Measurements from ENCODE around the gene PNMA6F.
"Not testable (repeated sequence)": the region's sequence is repeated elsewhere in the genome, so short reads cannot be mapped to it uniquely, and the experiment has no call there.

PNMA6F gene

DNA sequence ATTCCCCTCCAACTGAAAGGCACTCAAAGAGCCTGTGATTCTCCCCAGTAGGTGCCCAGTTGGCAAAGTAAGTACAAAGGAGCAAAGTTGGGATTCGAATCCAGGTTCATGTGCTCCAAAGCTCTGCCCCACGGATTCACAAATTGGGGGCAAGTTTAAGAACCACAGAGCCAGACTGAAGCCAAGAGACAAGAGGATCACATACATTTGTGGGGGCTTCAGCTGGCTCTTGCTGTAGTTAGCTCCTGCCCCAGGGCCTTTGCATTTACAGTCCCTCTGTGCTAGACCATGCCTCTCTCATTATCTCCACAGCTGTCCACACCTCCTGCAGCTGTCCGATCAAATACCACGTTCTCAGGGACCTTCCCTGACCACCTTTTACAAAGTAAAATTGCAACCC lies 18.8 kb downstream of the PNMA6F start:
- DNase-seq (ENCODE audit: low read depth), result no peak

DNA sequence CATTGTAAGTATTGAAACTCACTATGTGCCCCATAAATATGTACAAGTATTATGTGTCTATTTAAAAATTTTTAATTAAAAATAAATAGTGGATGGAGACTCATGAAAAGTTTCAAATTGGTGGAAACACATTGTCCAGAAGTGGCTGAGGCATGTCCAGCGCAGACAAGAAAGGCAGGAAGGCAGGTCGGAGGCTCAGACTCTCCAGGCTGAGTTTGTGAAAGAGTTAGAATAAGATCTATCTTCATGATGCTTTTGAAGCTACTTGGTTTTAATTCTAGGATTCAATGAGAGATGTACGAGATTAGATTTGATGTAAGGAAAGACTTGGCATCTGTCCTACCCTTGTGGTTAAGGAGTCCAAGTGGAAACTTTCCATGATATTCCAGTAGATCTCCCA lies 19.8 kb downstream of the PNMA6F start:
- no peak for DNase-seq (ENCODE audit: low read depth)

DNA sequence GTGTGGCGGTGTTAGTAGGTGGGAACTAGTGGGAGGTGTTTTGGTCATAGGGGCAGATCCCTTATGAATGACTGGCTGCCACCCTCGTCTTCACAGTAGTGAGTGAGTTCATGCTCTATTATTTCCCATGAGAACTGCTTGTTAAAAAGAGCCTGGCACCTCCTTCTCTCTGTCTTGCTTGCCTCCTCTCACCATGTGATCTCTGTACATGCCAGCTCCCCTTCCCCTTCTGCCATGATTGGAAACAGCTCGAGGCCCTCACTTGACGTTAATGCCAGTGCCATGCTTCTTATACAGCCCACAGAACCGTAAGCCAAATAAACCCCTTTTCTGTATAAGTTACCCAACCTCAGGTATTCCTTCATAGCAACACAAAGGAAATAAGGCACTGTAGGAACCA lies 21.7 kb downstream of the PNMA6F start:
- no peak for DNase-seq (ENCODE audit: low read depth)

DNA sequence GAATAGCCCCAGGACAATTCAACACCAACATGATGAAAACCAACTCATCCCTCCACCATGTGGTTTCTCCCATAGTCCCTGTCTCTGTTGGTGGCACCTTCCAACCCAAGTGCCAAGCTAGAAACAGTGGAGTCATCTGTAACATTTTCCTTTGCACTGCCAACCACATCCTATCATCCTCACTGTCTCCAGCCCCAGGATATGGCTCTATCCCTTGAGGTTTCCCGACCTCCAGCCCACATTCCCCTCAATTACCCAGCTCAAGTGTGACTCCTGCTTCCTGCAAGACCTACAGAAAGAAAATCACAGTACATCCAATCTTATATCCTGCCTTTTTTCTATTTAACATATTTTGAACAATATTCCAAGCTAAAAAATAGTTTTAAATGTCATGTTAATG lies 24.2 kb downstream of the PNMA6F start:
- no peak for DNase-seq (ENCODE audit: low read depth)

DNA sequence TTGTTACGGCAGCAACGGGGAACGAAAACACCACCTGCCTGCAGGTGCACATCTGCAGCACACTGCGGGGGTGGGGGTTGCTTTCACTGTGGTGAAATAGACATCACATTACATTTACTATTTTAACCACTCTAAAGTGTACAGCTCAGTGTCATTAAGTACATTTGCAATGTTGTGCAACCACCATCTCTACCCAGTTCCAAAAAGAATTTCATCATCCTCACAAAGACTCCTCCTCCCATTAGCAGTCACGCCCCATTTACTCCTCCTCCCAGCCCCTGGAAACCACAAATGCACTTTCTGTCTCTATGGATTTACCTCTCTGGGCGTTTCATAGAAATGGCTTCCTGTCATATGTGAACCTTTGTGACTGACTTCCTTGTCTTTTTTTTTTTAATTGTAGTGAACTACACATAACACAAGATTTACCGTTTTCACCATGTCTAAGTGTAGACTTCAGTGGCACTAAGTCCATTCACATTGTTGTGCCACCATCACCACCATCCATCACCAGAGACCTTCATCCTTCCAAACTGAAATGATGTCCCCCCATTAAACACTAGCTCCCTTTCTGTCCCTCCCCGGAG lies 28.0 kb downstream of the PNMA6F start:
- DNase-seq (ENCODE audit: low read depth), result not testable (repeated sequence)

DNA sequence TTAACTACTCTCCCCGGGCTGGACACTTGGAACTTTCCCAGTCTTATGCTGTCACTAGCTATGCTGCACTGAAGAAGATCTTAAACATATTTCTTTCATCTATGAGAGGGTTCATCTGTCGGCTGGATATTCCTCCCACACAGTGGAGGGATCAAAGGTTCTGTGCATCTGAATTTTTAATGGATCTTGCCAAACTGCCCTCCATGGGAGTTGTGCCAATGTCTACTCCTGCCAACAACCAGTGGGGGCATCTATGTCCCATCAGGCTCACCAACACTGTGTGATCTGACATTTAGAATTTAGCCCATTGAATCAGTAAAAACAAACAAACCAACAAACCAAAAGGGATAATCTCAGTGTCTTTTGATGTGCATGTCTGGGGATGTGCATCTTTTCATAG lies 32.8 kb downstream of the PNMA6F start:
- DNase-seq (ENCODE audit: low read depth), result not testable (repeated sequence)

DNA sequence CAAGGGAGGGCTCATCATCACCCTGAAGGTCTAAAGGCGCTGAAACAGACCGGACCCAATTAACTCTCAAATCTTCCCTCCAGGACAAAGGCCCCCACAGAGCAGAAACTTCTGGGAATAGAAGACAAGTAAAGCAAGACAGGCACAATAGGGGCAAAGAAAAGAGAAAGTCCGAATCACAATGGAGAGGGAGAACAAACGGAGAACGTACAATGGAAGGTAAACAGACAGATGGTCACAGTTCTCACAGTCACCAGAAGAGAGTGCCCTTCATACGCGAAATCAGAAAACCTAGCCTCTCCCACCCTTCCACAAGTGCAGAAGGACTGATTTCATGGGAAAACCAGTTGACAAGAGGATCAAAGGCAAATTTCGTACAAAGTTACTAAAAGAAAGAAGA lies 35.9 kb downstream of the PNMA6F start:
- not testable (repeated sequence) for DNase-seq (ENCODE audit: low read depth)

DNA sequence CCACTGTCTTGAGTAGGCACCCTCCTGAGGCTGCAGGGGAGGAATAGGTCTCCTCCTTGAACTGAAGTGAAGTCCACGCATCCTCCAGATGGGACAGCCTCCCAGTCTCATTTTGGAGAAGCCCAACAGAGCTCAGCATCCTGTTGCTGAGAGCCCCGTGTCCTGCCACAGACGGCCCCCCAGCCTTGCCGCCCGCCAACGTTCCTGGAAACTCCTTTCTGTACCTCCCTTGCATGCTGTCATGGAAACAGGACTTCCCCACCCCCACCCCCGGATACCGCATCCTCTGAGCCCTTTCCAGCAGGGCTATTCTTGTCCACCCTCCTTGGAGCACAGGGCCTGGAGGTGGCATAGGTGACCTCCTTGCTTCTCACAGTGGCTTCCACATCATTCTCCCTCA lies 37.6 kb downstream of the PNMA6F start:
- DNase-seq (ENCODE audit: low read depth), result not testable (repeated sequence)

DNA sequence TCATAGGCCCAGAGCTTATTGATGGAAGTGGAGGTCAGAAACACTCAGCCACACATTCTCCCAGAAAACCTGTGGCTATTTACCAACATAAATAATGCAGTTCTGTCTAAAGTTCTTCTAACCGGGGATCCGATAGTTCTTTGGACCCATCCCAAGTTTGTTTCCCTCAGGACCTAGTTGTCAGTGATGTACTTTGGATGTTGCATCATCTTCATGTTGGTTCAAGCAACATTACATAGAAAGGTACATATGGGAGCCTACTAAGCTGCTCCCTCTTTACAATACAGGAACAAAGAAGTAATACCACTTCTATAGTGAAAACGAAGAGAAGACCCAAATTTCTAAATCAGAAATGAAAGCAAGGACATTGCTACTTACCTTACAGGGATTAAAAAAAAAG lies 39.8 kb downstream of the PNMA6F start:
- not testable (repeated sequence) for DNase-seq (ENCODE audit: low read depth)

DNA sequence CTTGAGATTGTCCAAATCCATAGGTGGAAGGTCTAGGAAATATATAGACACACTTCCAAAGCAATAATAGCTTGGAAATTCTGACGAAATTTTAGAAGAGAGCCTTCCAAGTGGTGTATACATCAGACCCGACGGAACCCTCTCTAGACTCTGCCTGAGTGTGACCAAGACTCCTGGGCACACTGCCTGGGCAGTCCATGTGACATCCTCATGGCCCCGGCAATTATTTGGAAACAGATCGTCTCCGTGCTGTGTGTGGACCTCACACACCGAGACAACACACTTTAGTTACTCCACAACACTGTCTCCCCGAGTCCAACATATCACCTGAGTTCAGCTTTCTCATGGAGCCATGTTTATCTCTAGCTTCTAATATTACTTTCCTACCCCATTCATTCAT lies 42.3 kb downstream of the PNMA6F start:
- not testable (repeated sequence) for DNase-seq (ENCODE audit: low read depth)

DNA sequence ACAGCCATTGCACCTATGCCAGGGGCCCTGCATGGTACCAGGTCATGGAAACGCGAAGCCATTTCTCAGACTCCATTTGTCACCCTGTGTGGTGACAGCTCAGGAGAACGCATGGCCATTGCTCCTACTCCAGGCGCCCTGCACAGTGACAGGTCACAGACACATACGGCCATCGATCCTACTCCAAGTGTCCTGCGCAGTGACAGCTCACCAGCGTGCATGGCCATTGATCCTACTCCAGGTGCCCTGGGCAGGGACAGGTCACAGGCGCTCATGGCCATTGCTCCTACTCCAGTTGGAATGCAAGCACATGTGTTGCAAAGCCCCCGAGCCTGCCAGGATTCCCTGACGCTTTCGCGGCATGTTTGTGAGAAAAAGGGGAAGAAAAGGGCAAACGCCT lies 45.5 kb downstream of the PNMA6F start:
- DNase-seq (ENCODE audit: low read depth), result not testable (repeated sequence)

DNA sequence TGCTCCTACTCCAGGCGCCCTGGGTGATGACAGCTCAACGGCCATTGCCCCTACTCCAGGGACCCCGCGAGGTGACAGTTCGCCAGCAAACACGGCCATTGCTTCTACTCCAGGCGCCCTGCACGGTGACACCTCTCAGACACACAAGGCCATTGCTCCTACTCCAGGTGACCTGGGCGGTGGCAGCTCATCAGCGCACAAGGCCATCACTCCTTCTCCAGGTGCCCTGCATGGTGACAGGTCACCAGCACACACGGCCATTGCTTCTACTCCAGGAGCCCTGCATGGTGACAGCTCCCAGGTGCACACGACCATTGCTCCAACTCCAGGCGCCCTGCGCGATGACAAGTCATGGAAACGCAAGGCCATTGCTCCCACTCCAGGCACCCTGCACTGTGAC lies 46.1 kb downstream of the PNMA6F start:
- DNase-seq (ENCODE audit: low read depth), result not testable (repeated sequence)

DNA sequence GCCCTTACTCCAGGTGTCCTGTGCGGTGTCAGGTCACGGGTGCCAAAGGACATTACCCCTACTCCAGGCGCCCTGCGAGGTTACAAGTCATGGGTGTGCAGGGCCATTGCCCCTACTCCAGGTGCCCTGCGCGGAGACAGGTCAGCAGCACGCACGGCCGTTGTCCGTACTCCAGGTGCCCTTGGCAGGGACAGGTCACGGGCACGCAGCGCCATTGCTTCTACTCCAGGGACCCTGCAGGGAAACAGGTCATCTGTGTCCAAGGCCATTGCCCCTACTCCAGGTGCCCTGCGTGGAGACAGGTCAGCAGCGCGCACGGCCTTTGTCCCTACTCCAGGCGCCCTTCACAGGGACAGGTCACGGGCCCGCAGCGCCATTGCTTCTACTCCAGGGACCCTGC lies 49.0 kb downstream of the PNMA6F start:
- not testable (repeated sequence) for DNase-seq (ENCODE audit: low read depth)

DNA sequence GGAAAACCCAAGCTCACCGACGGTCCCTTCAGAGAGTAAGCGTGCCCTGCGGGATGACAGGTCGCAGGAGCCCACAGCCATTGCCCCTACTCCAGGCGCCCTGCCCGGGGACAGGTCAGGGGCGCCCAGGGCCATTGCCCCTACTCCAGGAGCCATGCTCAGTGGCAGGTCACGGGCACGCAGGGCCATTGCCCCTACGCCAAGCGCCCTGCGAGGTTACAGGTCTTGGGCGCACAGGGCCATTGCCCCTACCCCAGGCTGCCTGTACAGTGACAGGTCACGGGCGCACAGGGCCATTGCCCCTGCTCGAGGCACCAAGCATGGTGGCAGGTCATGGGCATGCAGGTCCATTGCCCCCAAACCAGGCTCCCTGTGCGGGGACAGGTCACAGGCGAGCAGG lies 49.5 kb downstream of the PNMA6F start:
- not testable (repeated sequence) for DNase-seq (ENCODE audit: low read depth)
